Aorta (tissue), 5 donors: Measurements from ENCODE around the gene TASL. TPM values are rescaled to one million over a fixed set of nuclear protein-coding genes. Genes with fewer than 3 reads are reported as not detected.
"Not testable (repeated sequence)": the region's sequence is repeated elsewhere in the genome, so short reads cannot be mapped to it uniquely, and the experiment has no call there.

ENCODE experiments used
- ATAC-seq: fragments of 200-7000 bp; cut with Tn5 transposase; one replicate; pipeline ENCODE4 v1.9.1; 2022; ENCODE audit warnings: moderate library complexity; ENCODE audit not compliant: low FRiP score
- DNase-seq, 2 donors: peaks; one replicate each; pipeline ENCODE4 v3.0.0-alpha.2; 2020
- H3K27ac ChIP-seq, 2 donors: one replicate each; pipeline ENCODE4 v1.5.1; 2013; ENCODE audit warnings: low read length in 2 of 2, mild to moderate bottlenecking in 2 of 2, moderate library complexity in 2 of 2, control low read depth in 1 of 2, inconsistent platforms in 1 of 2, low read depth in 1 of 2
- H3K27me3 ChIP-seq, 2 donors: one replicate each; pipeline ENCODE4 v1.6.1; 2013; ENCODE audit warnings: control low read depth in 1 of 2, low read length in 1 of 2, mild to moderate bottlenecking in 1 of 2, moderate library complexity in 1 of 2; ENCODE audit not compliant: insufficient read depth in 2 of 2, control insufficient read depth in 1 of 2
- H3K36me3 ChIP-seq, 2 donors: one replicate each; pipeline ENCODE4 v1.6.1; 2013; ENCODE audit warnings: control low read depth in 1 of 2, low read length in 1 of 2, mild to moderate bottlenecking in 1 of 2; ENCODE audit not compliant: insufficient read depth in 2 of 2, control insufficient read depth in 1 of 2
- H3K4me1 ChIP-seq, 2 donors: one replicate each; pipeline ENCODE4 v1.6.1; 2013; ENCODE audit warnings: low read length in 2 of 2, control low read depth in 1 of 2, mild to moderate bottlenecking in 1 of 2, moderate library complexity in 1 of 2; ENCODE audit not compliant: insufficient read depth in 2 of 2, control insufficient read depth in 1 of 2
- H3K4me3 ChIP-seq, 2 donors: one replicate each; pipeline ENCODE4 v1.5.1; 2013; ENCODE audit warnings: low read length in 2 of 2, control low read depth in 1 of 2, mild to moderate bottlenecking in 1 of 2
- H3K9me3 ChIP-seq: one replicate; pipeline ENCODE4 v1.6.1; 2013; ENCODE audit warnings: mild to moderate bottlenecking, low read length; ENCODE audit not compliant: control insufficient read depth
- WGBS, 2 donors: extraction: QIAGEN DNeasy Blood & Tissue Kit; methylation state at CpG; one replicate each; pipeline ENCODE4 v1.1.7; 2013; 5-methylcytosine and 5-hydroxymethylcytosine counted together
- intact Hi-C, 2 donors: fragments of 100-400 bp; cut with DNase I; formaldehyde crosslinking; loops; one replicate each; pipeline versions ENCODE4 v1.14.2 to v1.15.0; 2022
- polyA plus RNA-seq, 2 donors: library from polyadenylated mRNA; stranded (reverse); fragments of 200-250 nt; gene quantifications; one replicate each; pipeline ENCODE4 v1.2.3, GENCODE V29; 2013
- total RNA-seq, 2 donors: library from RNA; stranded (reverse); fragmentation: NEBNext Ultra II Directional; extraction: Animal tissue kit (Norgen Biotek cat#: 25700); gene quantifications; one replicate each; pipeline ENCODE4 v1.2.1, GENCODE V29; 2021
- donor health status: healthy with polysubstance abuse.
- donor health status: Bipolar disorder and iron deficiency.
- donor health status: DM: no; HTN: no; CAD: no.
- donor health status: DM: no; HTN: no; CAD: no.
- donor health status: DM: yes; HTN: yes; CAD: no.

The TASL gene
- total and polyA plus RNA-seq, 4 donors: 0.46 to 4.5 (median 3.8) TPM

DNA sequence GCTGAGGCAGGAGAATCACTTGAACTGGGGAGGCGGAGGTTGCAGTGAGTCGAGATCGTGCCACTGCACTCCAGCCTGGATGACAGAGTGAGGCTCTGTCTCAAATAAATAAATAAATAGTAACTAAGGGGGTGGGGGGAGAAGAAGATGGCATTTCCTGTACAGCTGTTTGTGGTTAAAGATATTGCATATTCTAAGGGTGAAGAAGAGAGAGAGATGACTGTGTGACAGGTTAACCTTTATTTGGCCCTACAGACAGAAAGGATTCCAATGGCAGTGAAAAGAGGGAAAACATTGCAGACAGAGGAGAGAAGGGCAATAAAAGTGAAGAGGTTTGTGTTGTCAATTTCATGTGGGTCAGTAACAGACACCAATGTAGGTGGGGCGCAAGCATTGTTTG, 9.4 kb downstream of the TASL start:
- Histone ChIP-seq H3K27ac (no peak overlapping the region), H3K4me3 (no peak overlapping the region), H3K27me3 (no peaks in the 10 kb centered on the region), H3K36me3 (no peaks in the 10 kb centered on the region), H3K4me1 (no peaks in the 10 kb centered on the region), H3K9me3 (no peaks in the 10 kb centered on the region)
- DNase-seq: no peak
- 68 to 78% methylated on average over 4 of the region's 4 CpGs for WGBS, 2 donors
- ATAC-seq: no peak
- intact Hi-C loops: loop anchor here in 1 of 2 donors (5.0 kb wide), 1 partner anchor 144 kb away; no protein-coding TSS in a partner anchor

DNA sequence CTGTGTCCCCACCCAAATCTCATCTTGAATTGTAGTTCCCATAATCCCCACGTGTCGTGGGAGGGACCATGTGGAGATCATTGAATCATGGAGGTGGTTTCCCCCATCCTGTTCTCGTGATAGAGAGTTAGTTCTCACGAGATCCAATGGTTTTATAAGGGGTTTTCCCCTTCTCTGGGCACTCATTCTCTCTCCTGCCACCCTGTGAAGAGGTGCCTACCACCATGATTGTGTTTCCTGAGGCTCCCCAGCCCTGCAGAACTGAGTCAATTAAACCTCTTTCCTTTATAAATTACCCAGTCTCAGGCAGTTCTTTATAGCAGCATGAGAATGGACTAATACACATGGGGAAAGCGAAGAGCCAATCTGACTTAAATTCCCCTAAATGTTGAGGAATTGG, 14.5 kb downstream of the TASL start:
- H3K27ac ChIP-seq, ATAC-seq, DNase-seq, H3K4me3 ChIP-seq, intact Hi-C loops, H3K27me3 ChIP-seq, H3K9me3 ChIP-seq, H3K4me1 ChIP-seq, H3K36me3 ChIP-seq: not testable (repeated sequence)
- 61 to 84% methylated on average over 5 of the region's 5 CpGs for WGBS, 2 donors

DNA sequence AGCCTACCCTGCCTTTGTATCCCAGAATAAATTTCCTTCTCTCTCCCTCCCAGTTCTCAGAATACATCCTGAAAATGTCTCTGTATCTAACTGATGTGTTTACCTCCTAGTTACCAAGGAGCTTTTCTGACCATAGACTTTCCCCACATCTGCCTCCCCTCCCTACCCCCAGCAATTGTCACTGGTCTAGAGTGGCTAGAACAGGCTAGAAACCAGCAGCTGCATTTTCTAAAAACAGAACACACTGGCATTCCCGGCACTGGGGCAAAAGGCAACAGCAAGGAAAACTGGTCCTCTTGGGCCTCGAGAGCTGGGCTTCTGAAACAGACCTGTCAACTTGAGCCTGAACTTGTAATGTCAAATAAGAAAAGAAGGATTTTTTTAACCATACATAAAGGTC, 16.4 kb downstream of the TASL start:
- DNase-seq: no peak
- H3K36me3 ChIP-seq: no peaks in the 10 kb centered on the region
- H3K4me3 ChIP-seq: no peak overlapping the region
- no peaks in the 10 kb centered on the region for H3K9me3 ChIP-seq
- intact Hi-C loops: no loop called here
- H3K27ac ChIP-seq: no peak overlapping the region
- ATAC-seq: no peak
- WGBS, 2 donors: 31 to 37% methylated on average over 2 of the region's 2 CpGs
- H3K4me1 ChIP-seq: no peaks in the 10 kb centered on the region
- H3K27me3 ChIP-seq: no peaks in the 10 kb centered on the region

DNA sequence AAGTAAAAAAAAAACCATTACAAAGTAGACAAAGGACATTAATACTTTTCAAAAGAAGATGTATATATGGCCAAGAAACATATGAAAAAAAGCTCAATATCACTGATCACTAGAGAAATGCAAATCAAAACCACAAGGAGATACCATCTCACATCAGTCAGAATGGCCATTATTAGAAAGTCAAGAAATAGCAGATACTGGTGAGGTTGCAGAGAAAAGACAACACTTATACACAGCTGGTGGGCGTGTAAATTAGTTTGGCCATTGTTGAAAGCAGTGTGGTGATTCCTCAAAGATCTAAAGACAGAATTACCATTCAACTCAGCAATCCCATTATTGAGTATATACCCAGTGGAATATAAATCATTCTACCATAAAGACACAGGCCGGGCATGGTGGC, 39.3 kb downstream of the TASL start:
- intact Hi-C loops: no loop called here
- Histone ChIP-seq H3K36me3 (no peaks in the 10 kb centered on the region), H3K27me3 (no peaks in the 10 kb centered on the region), H3K27ac (no peak overlapping the region), H3K4me1 (no peaks in the 10 kb centered on the region), H3K9me3 (no peaks in the 10 kb centered on the region), H3K4me3 (no peak overlapping the region)
- no peak for ATAC-seq
- no peak for DNase-seq
- WGBS, 2 donors: 81 to 87% methylated on average over 2 of the region's 2 CpGs

DNA sequence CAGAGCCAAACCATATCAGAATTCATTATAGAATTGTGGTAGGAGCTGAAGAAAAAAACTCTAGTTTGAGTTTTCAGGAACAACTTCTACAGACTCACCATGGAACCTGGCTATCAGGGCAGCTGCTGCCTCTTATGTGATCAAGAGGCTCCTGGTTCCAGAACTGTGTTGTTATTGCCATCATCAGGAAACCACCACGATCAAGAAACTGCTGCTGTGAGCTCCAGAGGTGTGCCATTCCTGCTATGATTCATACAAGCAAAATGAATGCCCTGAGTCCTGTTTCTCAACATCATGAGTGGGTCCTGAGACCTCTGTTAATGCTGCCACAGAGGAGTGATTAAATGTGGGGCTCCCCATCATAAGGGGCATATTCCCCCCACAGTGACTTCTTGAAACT, 43.7 kb downstream of the TASL start:
- H3K27ac ChIP-seq: no peak overlapping the region
- H3K4me3 ChIP-seq: no peak overlapping the region
- DNase-seq (no peak), ATAC-seq (no peak)
- 40 to 69% methylated on average over 1 of the region's 1 CpG for WGBS, 2 donors
- H3K36me3 ChIP-seq: no peaks in the 10 kb centered on the region
- no peaks in the 10 kb centered on the region for H3K4me1 ChIP-seq
- H3K9me3 ChIP-seq: no peaks in the 10 kb centered on the region
- intact Hi-C loops: no loop called here
- H3K27me3 ChIP-seq: no peaks in the 10 kb centered on the region

DNA sequence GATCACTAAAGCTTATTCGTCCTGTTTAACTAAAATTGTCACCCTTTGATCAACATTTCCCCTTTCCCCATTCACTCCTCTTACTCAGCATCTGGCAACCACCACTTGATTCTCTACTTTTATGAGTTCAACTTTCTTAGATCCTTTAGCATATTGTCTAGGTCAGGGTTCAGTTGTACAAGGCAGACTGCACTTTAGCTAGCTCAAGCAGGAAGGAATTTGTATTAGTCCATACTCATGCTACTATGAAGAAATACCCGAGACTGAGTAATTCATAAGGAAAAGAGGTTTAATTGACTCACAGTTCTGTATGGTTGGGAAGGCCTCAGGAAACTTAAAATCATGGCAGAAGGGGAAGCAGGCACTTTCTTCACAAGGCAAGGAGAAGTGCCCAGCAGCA, 44.3 kb downstream of the TASL start:
- no peak for DNase-seq
- no peak overlapping the region for H3K4me3 ChIP-seq
- intact Hi-C loops: no loop called here
- no peak for ATAC-seq
- H3K27me3 ChIP-seq: no peaks in the 10 kb centered on the region
- H3K36me3 ChIP-seq: no peaks in the 10 kb centered on the region
- no peaks in the 10 kb centered on the region for H3K4me1 ChIP-seq
- 47 to 81% methylated on average over 2 of the region's 2 CpGs for WGBS, 2 donors
- H3K27ac ChIP-seq: no peak overlapping the region
- H3K9me3 ChIP-seq: no peaks in the 10 kb centered on the region

DNA sequence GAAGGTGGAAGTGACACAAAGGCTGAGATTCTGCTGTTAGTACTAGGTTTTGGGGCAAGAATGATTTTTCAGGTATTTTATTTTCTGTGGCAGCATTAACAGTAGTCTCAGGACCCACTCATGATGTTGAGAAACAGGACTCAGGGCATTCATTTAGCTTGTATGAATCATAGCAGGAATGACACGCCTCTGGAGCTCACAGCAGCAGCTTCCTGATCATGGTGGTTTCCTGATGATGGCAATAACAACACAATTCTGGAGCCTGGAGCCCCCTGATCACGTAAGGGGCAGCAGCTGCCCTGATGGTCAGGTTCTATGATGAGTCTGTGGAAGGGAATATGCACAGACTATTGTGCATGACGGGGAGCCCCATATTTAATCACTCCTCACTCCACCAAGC, 47.0 kb downstream of the TASL start:
- Histone ChIP-seq H3K4me3 (no peak overlapping the region), H3K4me1 (no peaks in the 10 kb centered on the region), H3K27ac (no peak overlapping the region), H3K9me3 (no peaks in the 10 kb centered on the region), H3K36me3 (no peaks in the 10 kb centered on the region), H3K27me3 (no peaks in the 10 kb centered on the region)
- ATAC-seq (no peak), DNase-seq (no peak)
- intact Hi-C loops: no loop called here
- WGBS, 2 donors: 56 to 67% methylated on average over 3 of the region's 3 CpGs

DNA sequence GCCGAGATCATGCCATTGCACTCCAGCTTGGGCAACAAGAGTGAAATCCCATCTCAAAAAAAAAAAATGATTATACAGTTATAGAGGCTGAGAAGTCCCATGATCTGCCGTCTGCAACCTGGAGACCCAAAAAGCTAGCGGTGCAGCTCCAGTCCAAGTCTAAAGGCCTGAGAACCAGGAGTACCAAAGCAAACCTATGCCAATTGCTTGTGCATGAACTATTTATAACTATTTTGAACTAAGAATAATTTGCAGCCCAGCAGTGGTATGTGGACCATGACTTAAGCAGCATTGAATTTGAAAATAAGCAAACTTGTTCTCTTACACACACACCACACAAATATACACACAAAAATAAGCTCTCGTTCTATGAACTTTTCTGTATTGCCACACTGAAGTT, 51.8 kb downstream of the TASL start:
- Histone ChIP-seq H3K27me3 (no peaks in the 10 kb centered on the region), H3K27ac (no peak overlapping the region), H3K4me3 (no peak overlapping the region), H3K36me3 (no peaks in the 10 kb centered on the region), H3K4me1 (no peaks in the 10 kb centered on the region), H3K9me3 (no peaks in the 10 kb centered on the region)
- WGBS, 2 donors: 23 to 54% methylated on average over 4 of the region's 4 CpGs
- ATAC-seq (peak; percentile 48), DNase-seq (no peak)
- intact Hi-C loops: no loop called here

DNA sequence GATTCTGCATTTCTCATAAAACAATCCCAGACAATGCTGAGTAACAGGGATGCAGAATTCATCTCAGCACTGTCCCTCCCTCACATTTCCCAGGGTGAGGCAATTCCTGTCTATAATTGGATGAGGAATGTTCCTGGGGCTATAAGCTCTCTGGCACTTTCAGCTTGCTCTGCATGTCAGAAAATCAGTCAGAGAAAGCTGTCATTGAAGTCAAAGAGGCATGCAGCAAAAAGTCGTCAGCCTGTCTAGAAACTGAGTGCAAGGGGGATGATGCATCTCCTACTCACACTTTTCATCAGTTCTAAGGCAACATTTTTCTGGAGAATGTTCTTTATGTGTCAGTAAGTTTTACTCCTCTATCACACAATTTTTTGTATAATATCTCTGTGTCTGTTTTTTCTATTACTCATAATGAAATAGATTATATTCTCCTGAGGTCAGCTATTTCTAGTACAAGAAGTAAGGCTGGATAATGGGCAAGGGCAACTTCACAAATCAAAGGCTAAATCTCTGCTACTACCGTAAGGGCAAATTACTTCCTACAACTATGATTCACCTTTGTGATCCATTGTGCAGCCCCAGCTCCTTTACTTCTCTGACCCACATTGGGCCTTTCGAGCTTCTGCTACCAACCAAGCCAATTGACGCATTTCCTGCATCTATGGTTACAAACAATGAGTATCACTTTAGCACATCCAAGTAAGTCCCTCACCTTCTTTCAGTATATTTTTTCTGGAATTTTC, 56.0 kb downstream of the TASL start:
- WGBS, 2 donors: 57 to 62% methylated on average over 4 of the region's 4 CpGs
- DNase-seq: no peak
- H3K27ac ChIP-seq: no peak overlapping the region
- no peaks in the 10 kb centered on the region for H3K36me3 ChIP-seq
- H3K4me3 ChIP-seq: no peak overlapping the region
- no peaks in the 10 kb centered on the region for H3K4me1 ChIP-seq
- intact Hi-C loops: no loop called here
- H3K9me3 ChIP-seq: no peaks in the 10 kb centered on the region
- ATAC-seq: no peak
- H3K27me3 ChIP-seq: no peaks in the 10 kb centered on the region
